Dermis blood vessel endothelial cell (primary cell): ENCODE measurements around the gene PDSS1. TPM values are rescaled to one million over a fixed set of nuclear protein-coding genes. Genes with fewer than 3 reads are reported as not detected.
"Not testable (repeated sequence)": the region's sequence is repeated elsewhere in the genome, so short reads cannot be mapped to it uniquely, and the experiment has no call there.

Experiments used
- DNase-seq: peaks from one replicate; pipeline ENCODE4 v3.0.0; 2010
- total RNA-seq: library from RNA; depleted of rRNA; stranded (reverse); fragments of >200 nt; gene quantifications from 2 replicates; pipeline ENCODE4 v1.2.3, GENCODE V29; 2014

PDSS1 gene
- 5.8 and 6.1 TPM in 2 replicates for total RNA-seq

- DNase-seq = peak; percentile 73
Observed at GRCh38 chr10:26697163-26697921, at the start of gene PDSS1. PDSS1 (plus strand) TSS chr10:26697701; CDS start chr10:26697712, 11 bp downstream.

GRCh38 chr10:26648245-26648636, 49.3 kb upstream of the PDSS1 start:
- DNase-seq = not testable (repeated sequence)

GRCh38 chr10:26650406-26650805, 47.1 kb upstream of the PDSS1 start:
- no peak for DNase-seq

GRCh38 chr10:26651476-26651875, 46.0 kb upstream of the PDSS1 start:
- not testable (repeated sequence) for DNase-seq

GRCh38 chr10:26653004-26653403, 44.5 kb upstream of the PDSS1 start:
- no peak for DNase-seq

GRCh38 chr10:26655746-26656145, 41.8 kb upstream of the PDSS1 start:
- DNase-seq = no peak

GRCh38 chr10:26662864-26663263, 34.6 kb upstream of the PDSS1 start:
- DNase-seq = no peak

- no peak for DNase-seq
Observed at GRCh38 chr10:26665080-26666048, 32.1 kb upstream of the PDSS1 start.

- no peak for DNase-seq
Observed at GRCh38 chr10:26675873-26676257, 21.6 kb upstream of the PDSS1 start.

GRCh38 chr10:26679588-26679987, 17.9 kb upstream of the PDSS1 start:
- DNase-seq = no peak

GRCh38 chr10:26681076-26681475, 16.4 kb upstream of the PDSS1 start:
- DNase-seq = no peak

GRCh38 chr10:26681971-26682370, 15.5 kb upstream of the PDSS1 start:
- peak; percentile 21 for DNase-seq

GRCh38 chr10:26682931-26683330, 14.6 kb upstream of the PDSS1 start:
- no peak for DNase-seq

GRCh38 chr10:26684667-26685264, 12.7 kb upstream of the PDSS1 start:
- peak; percentile 60 for DNase-seq

GRCh38 chr10:26685441-26685840, 12.1 kb upstream of the PDSS1 start:
- no peak for DNase-seq

GRCh38 chr10:26689399-26689798, 8.1 kb upstream of the PDSS1 start:
- no peak for DNase-seq

- DNase-seq = no peak
Observed at GRCh38 chr10:26690731-26691475, 6.6 kb upstream of the PDSS1 start.

GRCh38 chr10:26694536-26694935, 3.0 kb upstream of the PDSS1 start:
- not testable (repeated sequence) for DNase-seq

GRCh38 chr10:26696786-26697162, 727 bp upstream of the PDSS1 start:
- DNase-seq = no peak

- peak; percentile 12 for DNase-seq
Observed at GRCh38 chr10:26697922-26698608, 564 bp downstream of the PDSS1 start.

GRCh38 chr10:26698909-26699308, 1.4 kb downstream of the PDSS1 start:
- DNase-seq = no peak

- no peak for DNase-seq
Observed at GRCh38 chr10:26699631-26700030, 2.1 kb downstream of the PDSS1 start.
